Caki2 (cell line): ENCODE results near the gene SAMM50. TPM values are rescaled to one million over a fixed set of nuclear protein-coding genes. Genes with fewer than 3 reads are reported as not detected.

Experiments used
- DNase-seq: peaks from one replicate; pipeline ENCODE4 v3.0.0-alpha.2; 2015; ENCODE audit warnings: low read depth
- in situ Hi-C: cut with HindIII; loops from 2 replicates; pipeline ENCODE4 v1.10.0; 2016; ENCODE audit warnings: low sequenced_read_pairs, low pct_unique_long_range_greater_than_20kb, mixed read lengths
- total RNA-seq: library from RNA; depleted of rRNA; stranded (reverse); fragments of >200 nt; shearing (Covaris generic); gene quantifications from 2 replicates; pipeline ENCODE4 v1.2.3, GENCODE V29; 2014; ENCODE audit warnings: low replicate concordance; rRNA removed

SAMM50 gene
- 71.6 and 75.3 TPM in 2 replicates for total RNA-seq

GRCh38 chr22:43955040-43955882, at the start of gene SAMM50:
TSS of gene SAMM50 (plus strand) at chr22:43955442. CDS start at chr22:43955578, 136 bp downstream.
- DNase-seq = peak; percentile 93

GRCh38 chr22:43905681-43906080, 49.6 kb upstream of the SAMM50 start:
- in situ Hi-C loops = no loop called here
- no peak for DNase-seq

More at GRCh38 chr22:43955040-43955882, at the start of gene SAMM50:
- in situ Hi-C loops = no loop called here

- in situ Hi-C loops = no loop called here
- DNase-seq = no peak
These were observed 45.5 kb upstream of the SAMM50 start for GRCh38 chr22:43909708-43910107.

GRCh38 chr22:43910178-43910695, 45.0 kb upstream of the SAMM50 start:
- no peak for DNase-seq
- in situ Hi-C loops = no loop called here

GRCh38 chr22:43911351-43911750, 43.9 kb upstream of the SAMM50 start:
- in situ Hi-C loops = no loop called here
- DNase-seq = no peak

GRCh38 chr22:43917521-43917920, 37.7 kb upstream of the SAMM50 start:
- in situ Hi-C loops = no loop called here
- no peak for DNase-seq

GRCh38 chr22:43919106-43919973, 35.9 kb upstream of the SAMM50 start:
- no peak for DNase-seq
- in situ Hi-C loops = no loop called here

GRCh38 chr22:43921370-43921769, 33.9 kb upstream of the SAMM50 start:
- in situ Hi-C loops = no loop called here
- peak; percentile 78 for DNase-seq

- in situ Hi-C loops = no loop called here
- no peak for DNase-seq
These were observed 33.1 kb upstream of the SAMM50 start for GRCh38 chr22:43922123-43922522.

- peak; percentile 52 for DNase-seq
- in situ Hi-C loops = no loop called here
These were observed 32.1 kb upstream of the SAMM50 start for GRCh38 chr22:43923191-43923590.

- in situ Hi-C loops = no loop called here
- DNase-seq = peak; percentile 84
These were observed 31.4 kb upstream of the SAMM50 start, which contains the start of gene PNPLA3 for GRCh38 chr22:43923631-43924464. TSS of gene PNPLA3 (plus strand) at chr22:43923805. CDS start at chr22:43923912, 107 bp downstream.

- in situ Hi-C loops = no loop called here
- no peak for DNase-seq
These were observed 30.4 kb upstream of the SAMM50 start for GRCh38 chr22:43924877-43925276.

- no peak for DNase-seq
- in situ Hi-C loops = no loop called here
These were observed 29.6 kb upstream of the SAMM50 start for GRCh38 chr22:43925433-43926348.

GRCh38 chr22:43926349-43926710, 28.9 kb upstream of the SAMM50 start:
- in situ Hi-C loops = no loop called here
- no peak for DNase-seq

- no peak for DNase-seq
- in situ Hi-C loops = no loop called here
These were observed 26.8 kb upstream of the SAMM50 start for GRCh38 chr22:43928468-43928867.

- in situ Hi-C loops = no loop called here
These were observed 26.3 kb upstream of the SAMM50 start for GRCh38 chr22:43928908-43929307.

GRCh38 chr22:43931771-43932170, 23.5 kb upstream of the SAMM50 start:
- DNase-seq = no peak
- in situ Hi-C loops = no loop called here

More at GRCh38 chr22:43928908-43929307, 26.3 kb upstream of the SAMM50 start:
- DNase-seq = no peak
